Fibroblast of villous mesenchyme (primary cell): ENCODE results near the gene CDK1. TPM values are rescaled to one million over a fixed set of nuclear protein-coding genes. Genes with fewer than 3 reads are reported as not detected.

Source experiments
- DNase-seq: peaks from one replicate; pipeline ENCODE4 v3.0.0-alpha.2; 2010; ENCODE audit warnings: low read depth
- H3K4me3 ChIP-seq: 2 replicates; pipeline ENCODE4 v1.5.1; 2011; ENCODE audit warnings: low read depth, mild to moderate bottlenecking, low read length
- CTCF ChIP-seq: IDR thresholded peaks from 2 replicates; pipeline ENCODE4 v1.5.1; 2012; ENCODE audit warnings: low read depth, mild to moderate bottlenecking, low read length; ENCODE audit not compliant: insufficient read depth
- total RNA-seq: library from RNA; depleted of rRNA; stranded (reverse); fragments of >200 nt; gene quantifications from 2 replicates; pipeline ENCODE4 v1.2.3, GENCODE V29; 2012

Gene CDK1
- total RNA-seq, 1 donor, result 49.2 TPM

- TF ChIP-seq CTCF, result no peak
- DNase-seq, result no peak
- H3K4me3 ChIP-seq, result no peak overlapping the region
These were observed 21.8 kb downstream of the CDK1 start for GRCh38 chr10:60799971-60800650.

- DNase-seq, result no peak
- H3K4me3 ChIP-seq, result no peak overlapping the region
- no peak for TF ChIP-seq CTCF
These were observed 22.6 kb downstream of the CDK1 start for GRCh38 chr10:60800918-60801317.

GRCh38 chr10:60801522-60801921 lies 23.2 kb downstream of the CDK1 start:
- H3K4me3 ChIP-seq, result peak overlapping the region; percentile 3
- DNase-seq, result peak; percentile 88
- TF ChIP-seq CTCF, result no peak

- TF ChIP-seq CTCF, result no peak
- H3K4me3 ChIP-seq, result no peak overlapping the region
- DNase-seq, result no peak
These were observed 25.2 kb downstream of the CDK1 start for GRCh38 chr10:60803433-60803832.

- no peak overlapping the region for H3K4me3 ChIP-seq
- no peak for DNase-seq
- TF ChIP-seq CTCF, result no peak
These were observed 25.6 kb downstream of the CDK1 start for GRCh38 chr10:60803865-60804264.

- H3K4me3 ChIP-seq, result no peak overlapping the region
- DNase-seq, result no peak
- TF ChIP-seq CTCF, result no peak
These were observed 28.6 kb downstream of the CDK1 start for GRCh38 chr10:60806921-60807320.

- no peak overlapping the region for H3K4me3 ChIP-seq
- TF ChIP-seq CTCF, result no peak
- no peak for DNase-seq
These were observed 29.2 kb downstream of the CDK1 start for GRCh38 chr10:60807499-60807898.
